DLD1 (cell line): ENCODE results near the gene CSAG3.

ENCODE experiments used
- in situ Hi-C: cut with HindIII; loops from 2 replicates; pipeline ENCODE4 v1.10.0; 2017; ENCODE audit warnings: low sequenced_read_pairs

CSAG3 gene

GRCh38 chrX:152806035-152806434, 47.0 kb downstream of the CSAG3 start:
- in situ Hi-C loops: no loop called here
